Upper lobe of left lung (tissue), 6 donors: ENCODE data around the gene RPIA. TPM values are rescaled to one million over a fixed set of nuclear protein-coding genes. Genes with fewer than 3 reads are reported as not detected.

Experiments used
- ATAC-seq, 2 donors: fragments of 200-7000 bp; cut with Tn5 transposase; one replicate each; pipeline ENCODE4 v1.9.1; 2022; ENCODE audit warnings: mild to moderate bottlenecking in 2 of 2, moderate library complexity in 2 of 2; ENCODE audit not compliant: low FRiP score in 2 of 2
- DNase-seq, 2 donors: peaks; one replicate each; pipeline ENCODE4 v3.0.0-alpha.2; 2019 to 2020
- H3K27ac ChIP-seq, 4 donors: fragments of 200-600 bp; sonication (generic); one replicate each; pipeline ENCODE4 v1.5.1; 2016 to 2019
- H3K27me3 ChIP-seq, 4 donors: fragments of 200-600 bp; sonication (generic); one replicate each; pipeline ENCODE4 v1.5.1; 2017 to 2019
- H3K36me3 ChIP-seq, 4 donors: fragments of 200-600 bp; sonication (generic); one replicate each; pipeline ENCODE4 v1.5.1; 2016 to 2019
- H3K4me1 ChIP-seq, 4 donors: fragments of 200-600 bp; sonication (generic); one replicate each; pipeline ENCODE4 v1.5.1; 2018 to 2019
- H3K4me3 ChIP-seq, 4 donors: fragments of 200-600 bp; sonication (generic); one replicate each; pipeline ENCODE4 v1.5.1; 2017 to 2019; ENCODE audit warnings: mild to moderate bottlenecking in 2 of 4, moderate library complexity in 1 of 4
- H3K9me3 ChIP-seq, 4 donors: fragments of 200-600 bp; sonication (generic); one replicate each; pipeline ENCODE4 v1.5.1; 2018 to 2019
- CTCF ChIP-seq, 6 experiments: fragments of 450-650 bp in 4 of 6; fragments of 200-600 bp in 2 of 6; sonication (generic) in 2 of 6; IDR thresholded peaks; one replicate each; pipeline ENCODE4 v1.5.1; 2016 to 2019; ENCODE audit warnings: antibody characterized with exemption in 6 of 6
- EP300 ChIP-seq, 4 donors: sonication (generic); formaldehyde crosslinking; IDR thresholded peaks; one replicate each; pipeline ENCODE4 v1.5.1; 2017; ENCODE audit warnings: antibody characterized with exemption in 4 of 4, control low read depth in 2 of 4
- POLR2A ChIP-seq, 4 donors: fragments of 450-650 bp; IDR thresholded peaks; one replicate each; pipeline ENCODE4 v1.5.1; 2016 to 2017; ENCODE audit warnings: antibody characterized with exemption in 4 of 4, mild to moderate bottlenecking in 2 of 4
- POLR2AphosphoS5 ChIP-seq, 2 donors: sonication (generic); formaldehyde crosslinking; IDR thresholded peaks; one replicate each; pipeline ENCODE4 v1.5.1; 2017; ENCODE audit warnings: antibody characterized with exemption in 2 of 2
- WGBS, 2 donors: methylation state at CpG; one replicate each; pipeline ENCODE4 v1.1.5; 2017 to 2018; 5-methylcytosine and 5-hydroxymethylcytosine counted together
- total RNA-seq, 6 donors: library from RNA; depleted of rRNA in 4 of 6; stranded (reverse); fragments of >200 nt in 4 of 6; gene quantifications; one replicate each; pipeline versions ENCODE4 v1.1.0 to v1.2.1, GENCODE V29; 2016 to 2021
- donor health status: DM: no; HTN: no; CAD: no; lungs with moderate emphysema.
- donor health status: DM: no; HTN: yes; CAD: no; lungs with severe emphysema.

The RPIA gene
- total RNA-seq, 6 donors from 2014 or later = 12.6 to 21.0 (median 15.4) TPM

- WGBS, 2 donors = 32 to 42% methylated on average over 7 of the region's 7 CpGs
- Histone ChIP-seq H3K9me3 (peaks cover 0 to 3% (median 0%) of the 10 kb centered on the region in 4 donors), H3K4me3 (no peak overlapping the region), H3K36me3 (peaks cover 0 to 52% (median 9%) of the 10 kb centered on the region in 4 donors), H3K27me3 (no peaks in the 10 kb centered on the region), H3K27ac (no peak overlapping the region), H3K4me1 (peaks cover 0 to 10% (median 5%) of the 10 kb centered on the region in 4 donors)
- DNase-seq (peak in 1 of 2 donors; percentile 66), ATAC-seq (peak; percentile 86 to 92)
- TF ChIP-seq CTCF (IDR thresholded peaks at IDR 0.05) = peak; percentile 68 to 93 (median 77)
- no peak for TF ChIP-seq EP300 (IDR thresholded peaks at IDR 0.05)
- TF ChIP-seq POLR2AphosphoS5 (IDR thresholded peaks at IDR 0.05) = no peak
- no peak for TF ChIP-seq POLR2A (IDR thresholded peaks at IDR 0.05)
These were observed 48.6 kb downstream of the RPIA start for GRCh38 chr2:88739985-88740600.

- TF ChIP-seq EP300 (IDR thresholded peaks at IDR 0.05) (no peak), POLR2AphosphoS5 (IDR thresholded peaks at IDR 0.05) (no peak), CTCF (IDR thresholded peaks at IDR 0.05) (no peak), POLR2A (IDR thresholded peaks at IDR 0.05) (no peak)
- Histone ChIP-seq H3K9me3 (peaks cover 0 to 4% (median 0%) of the 10 kb centered on the region in 4 donors), H3K4me3 (no peak overlapping the region), H3K4me1 (no peaks in the 10 kb centered on the region), H3K27ac (no peak overlapping the region), H3K27me3 (no peaks in the 10 kb centered on the region), H3K36me3 (peaks cover 7 to 73% (median 19%) of the 10 kb centered on the region in 4 donors)
- DNase-seq (peak in 1 of 2 donors; percentile 7), ATAC-seq (no peak)
- 87 to 94% methylated on average over 3 to 6 of the region's 6 CpGs for WGBS, 2 donors
These were observed 55.5 kb downstream of the RPIA start for GRCh38 chr2:88746929-88747490.

GRCh38 chr2:88747990-88748389, 56.5 kb downstream of the RPIA start:
- H3K4me1 ChIP-seq = no peaks in the 10 kb centered on the region
- ATAC-seq (no peak), DNase-seq (no peak)
- H3K4me3 ChIP-seq = no peak overlapping the region
- H3K27ac ChIP-seq = no peak overlapping the region
- no peaks in the 10 kb centered on the region for H3K27me3 ChIP-seq
- WGBS, 2 donors = 79% methylated on average over 2 of the region's 2 CpGs
- H3K9me3 ChIP-seq = peaks cover 0 to 4% (median 0%) of the 10 kb centered on the region in 4 donors
- peaks cover 7 to 66% (median 19%) of the 10 kb centered on the region in 4 donors for H3K36me3 ChIP-seq
- no peak for TF ChIP-seq POLR2AphosphoS5 (IDR thresholded peaks at IDR 0.05)
- no peak for TF ChIP-seq POLR2A (IDR thresholded peaks at IDR 0.05)
- no peak for TF ChIP-seq EP300 (IDR thresholded peaks at IDR 0.05)
- no peak for TF ChIP-seq CTCF (IDR thresholded peaks at IDR 0.05)

GRCh38 chr2:88751768-88752167, 60.3 kb downstream of the RPIA start:
- Histone ChIP-seq H3K4me1 (no peaks in the 10 kb centered on the region), H3K36me3 (peaks cover 7 to 45% (median 10%) of the 10 kb centered on the region in 4 donors), H3K27me3 (no peaks in the 10 kb centered on the region), H3K9me3 (no peaks in the 10 kb centered on the region), H3K4me3 (no peak overlapping the region), H3K27ac (no peak overlapping the region)
- DNase-seq (no peak), ATAC-seq (no peak)
- no peak for TF ChIP-seq POLR2A (IDR thresholded peaks at IDR 0.05)
- TF ChIP-seq CTCF (IDR thresholded peaks at IDR 0.05) = no peak
- TF ChIP-seq POLR2AphosphoS5 (IDR thresholded peaks at IDR 0.05) = no peak
- TF ChIP-seq EP300 (IDR thresholded peaks at IDR 0.05) = no peak
- 87 to 92% methylated on average over 3 of the region's 3 CpGs for WGBS, 2 donors
